GM12873 (cell line): ENCODE results near the gene ATXN1.

Experiments used
- TF ChIP-seq, protein P1 (sequence below): IDR thresholded peaks from 2 replicates; pipeline ENCODE4 v1.5.1; 2012; ENCODE audit warnings: low read depth, mild to moderate bottlenecking, moderate library complexity, low read length, control low read depth; ENCODE audit not compliant: insufficient read depth; ENCODE audit errors: missing control alignments

ATXN1 gene

GRCh38 chr6:16736856-16737775, 24.1 kb downstream of the ATXN1 start:
- TF ChIP-seq, protein P1, sequence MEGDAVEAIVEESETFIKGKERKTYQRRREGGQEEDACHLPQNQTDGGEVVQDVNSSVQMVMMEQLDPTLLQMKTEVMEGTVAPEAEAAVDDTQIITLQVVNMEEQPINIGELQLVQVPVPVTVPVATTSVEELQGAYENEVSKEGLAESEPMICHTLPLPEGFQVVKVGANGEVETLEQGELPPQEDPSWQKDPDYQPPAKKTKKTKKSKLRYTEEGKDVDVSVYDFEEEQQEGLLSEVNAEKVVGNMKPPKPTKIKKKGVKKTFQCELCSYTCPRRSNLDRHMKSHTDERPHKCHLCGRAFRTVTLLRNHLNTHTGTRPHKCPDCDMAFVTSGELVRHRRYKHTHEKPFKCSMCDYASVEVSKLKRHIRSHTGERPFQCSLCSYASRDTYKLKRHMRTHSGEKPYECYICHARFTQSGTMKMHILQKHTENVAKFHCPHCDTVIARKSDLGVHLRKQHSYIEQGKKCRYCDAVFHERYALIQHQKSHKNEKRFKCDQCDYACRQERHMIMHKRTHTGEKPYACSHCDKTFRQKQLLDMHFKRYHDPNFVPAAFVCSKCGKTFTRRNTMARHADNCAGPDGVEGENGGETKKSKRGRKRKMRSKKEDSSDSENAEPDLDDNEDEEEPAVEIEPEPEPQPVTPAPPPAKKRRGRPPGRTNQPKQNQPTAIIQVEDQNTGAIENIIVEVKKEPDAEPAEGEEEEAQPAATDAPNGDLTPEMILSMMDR = no peak

GRCh38 chr6:16735014-16735413, 26.2 kb downstream of the ATXN1 start:
- TF ChIP-seq, protein P1 = no peak

GRCh38 chr6:16733085-16733484, 28.2 kb downstream of the ATXN1 start:
- TF ChIP-seq, protein P1 = no peak

GRCh38 chr6:16731478-16732051, 29.7 kb downstream of the ATXN1 start:
- TF ChIP-seq, protein P1 = no peak

DNA sequence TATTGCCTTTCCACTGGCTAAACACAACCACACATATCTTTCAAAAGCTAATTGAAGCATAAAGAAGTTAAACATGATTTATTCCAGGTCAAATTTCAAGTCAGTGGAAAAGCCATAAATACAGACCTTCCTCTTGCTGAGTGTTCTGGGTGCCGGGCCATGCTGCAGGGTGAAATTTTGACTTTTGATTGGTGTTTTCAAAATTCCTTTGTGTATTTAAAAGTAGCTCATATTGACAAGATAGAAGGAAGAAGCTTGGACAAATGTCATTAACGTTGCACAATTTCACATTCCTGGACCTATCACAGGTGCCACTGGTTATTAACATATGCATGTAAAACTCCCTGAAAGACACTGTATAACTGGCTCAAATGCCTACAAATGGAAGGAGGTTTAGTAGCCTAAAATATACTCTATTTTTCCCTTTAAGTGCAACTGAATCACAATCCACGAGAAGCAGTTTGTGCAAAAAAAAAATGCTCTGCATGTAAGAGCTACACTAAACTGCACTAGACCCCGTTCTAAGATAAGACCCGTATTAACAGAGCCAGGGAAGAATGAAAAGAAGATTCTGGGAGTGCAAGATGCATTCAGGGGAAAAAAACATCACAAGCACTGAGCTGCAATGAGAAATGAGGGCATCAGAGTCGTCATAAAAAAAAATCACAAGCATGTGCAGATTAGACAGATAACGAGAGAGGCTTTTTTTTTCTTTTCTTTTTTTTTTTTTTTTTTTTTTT, 30.4 kb downstream of the ATXN1 start:
- TF ChIP-seq, protein P1 = no peak

DNA sequence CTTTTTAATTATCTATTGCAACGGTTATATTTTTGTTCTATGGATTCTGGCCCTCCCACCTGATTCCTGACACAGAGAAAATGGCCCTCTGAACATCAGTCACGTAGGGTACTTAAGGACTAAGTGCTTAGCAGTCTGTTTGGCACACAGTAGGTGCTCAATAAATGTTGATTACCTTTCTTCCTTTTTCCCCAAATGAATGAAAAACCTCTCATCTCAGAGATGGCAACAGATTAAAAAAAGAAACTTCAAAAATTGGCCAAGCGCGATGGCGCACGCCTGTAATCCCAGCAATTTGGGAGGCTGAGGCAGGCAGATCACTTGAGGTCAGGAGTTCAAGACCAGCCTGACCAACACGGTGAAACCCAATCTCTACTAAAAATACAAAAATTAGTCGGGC, 31.5 kb downstream of the ATXN1 start:
- TF ChIP-seq, protein P1 = no peak

- TF ChIP-seq, protein P1 = no peak
These were observed 32.0 kb downstream of the ATXN1 start for GRCh38 chr6:16729183-16729691.
